ENCODE results near the gene FAM240B. TPM values are rescaled to one million over a fixed set of nuclear protein-coding genes. Genes with fewer than 3 reads are reported as not detected.

The FAM240B gene
- total and polyA plus RNA-seq, 2 of the 13 experiments (the other 11 are each of a cell fraction or from before 2014, with no cell fraction given) = not detected

GRCh38 chr9:38727497-38728001, 7.6 kb upstream of the FAM240B start (continued):
- TF ChIP-seq PRDM15 (CRISPR knock-in tag; IDR thresholded peaks at IDR 0.05) = no peak
- no peak for TF ChIP-seq RFX3 (CRISPR knock-in tag; IDR thresholded peaks at IDR 0.05)

- no peak for FAIRE-seq
Observed at GRCh38 chr9:38724754-38725153, 4.8 kb upstream of the FAM240B start.

More at GRCh38 chr9:38724754-38725153, 4.8 kb upstream of the FAM240B start:
- ChIA-PET CTCF (ENCODE audit: low intra/inter-chr PET ratio, low total read pairs) (no interaction called here), POLR2A (no interaction called here)
- ATAC-seq (no peak), DNase-seq (ENCODE audit: low spot score) (no peak)
- Histone ChIP-seq H3K9ac (ENCODE audit: insufficient read depth, low read depth, low read length) (no peak overlapping the region), H3K4me3 (replicated peaks in 1 of 3; ENCODE audit: insufficient read depth in 1 of 3, low read depth in 2 of 3, low read length in 3 of 3) (no peak overlapping the region), H3K4me1 (ENCODE audit: insufficient read depth, low read length) (no peaks in the 10 kb centered on the region), H2AFZ (ENCODE audit: low read length) (no peak overlapping the region), H3K9me3 (ENCODE audit: low read length) (no peaks in the 10 kb centered on the region), H3K79me2 (ENCODE audit: insufficient read depth, low read length) (no peaks in the 10 kb centered on the region), H4K20me1 (ENCODE audit: insufficient read depth, low read length) (no peaks in the 10 kb centered on the region), H3K4me2 (ENCODE audit: low read depth, low read length) (no peak overlapping the region), H3K27me3 (ENCODE audit: control insufficient read depth in 1 of 2, insufficient read depth in 2 of 2, low read length in 2 of 2) (peaks cover 0 to 2% of the 10 kb centered on the region in 2 experiments; a peak in 1 of 5 replicates), H3K36me3 (replicated peaks in 1 of 2; ENCODE audit: control insufficient read depth in 1 of 2, insufficient read depth in 2 of 2, low read length in 2 of 2) (no peaks in the 10 kb centered on the region), H3K27ac (ENCODE audit: extremely low read length, insufficient read depth, low read length) (no peak overlapping the region)
- in situ Hi-C loops (cut with HindIII; ENCODE audit: extremely low pct_ligation_motif_present, low pct_unique_long_range_greater_than_20kb) (no loop called here), intact Hi-C loops (cut with micrococcal nuclease; ENCODE audit: unreplicated experiment) (no loop called here)
- WGBS (ENCODE audit: low lambda C conversion rate) = 27% methylated on average over 10 of the region's 10 CpGs
- TF ChIP-seq ZBTB37 (CRISPR knock-in tag; IDR thresholded peaks at IDR 0.05) (no peak), EED (CRISPR knock-in tag; IDR thresholded peaks at IDR 0.05) (no peak), ZNF512 (CRISPR knock-in tag; IDR thresholded peaks at IDR 0.05) (no peak)
- no TSS peak for BruUV-seq (replicated peaks)
